ENCODE measurements around the gene CACNA1D. TPM values are rescaled to one million over a fixed set of nuclear protein-coding genes. Genes with fewer than 3 reads are reported as not detected.

Gene CACNA1D
- total and polyA plus RNA-seq, 2 donors (not counting 3 experiments of a cell fraction or from before 2014, with no cell fraction given), result 0.06 TPM; not detected in 1

- CTCF ChIA-PET, result no interaction called here
- no peak for FAIRE-seq
- no peak overlapping the region for H3K27ac ChIP-seq (ENCODE audit: insufficient read depth, low read depth, low read length)
- no peaks in the 10 kb centered on the region for H3K9me3 ChIP-seq (replicated peaks; ENCODE audit: control insufficient read depth, insufficient read depth, low read length)
- no peak for DNase-seq (ENCODE audit: low read depth, low spot score)
- H2AFZ ChIP-seq (ENCODE audit: low read depth, low read length), result no peak overlapping the region
- H3K9me1 ChIP-seq (replicated peaks; ENCODE audit: control insufficient read depth, extremely low read depth, insufficient read depth, low read length), result no peaks in the 10 kb centered on the region
- TF ChIP-seq POLR2AphosphoS5 (IDR thresholded peaks at IDR 0.05; ENCODE audit: insufficient read depth, low read depth, low read length) (no peak), JUN (IDR thresholded peaks at IDR 0.05; ENCODE audit: borderline replicate concordance, insufficient read depth, insufficient read length, low read depth) (no peak), MAX (IDR thresholded peaks at IDR 0.05; ENCODE audit: insufficient read depth, insufficient read length) (no peak), CTCF (IDR thresholded peaks at IDR 0.05; ENCODE audit: extremely low read depth in 1 of 2, insufficient read depth in 1 of 2, low read depth in 1 of 2, low read length in 2 of 2) (no peak), EZH2 (IDR thresholded peaks at IDR 0.05; ENCODE audit: borderline replicate concordance, low read depth, low read length, severe bottlenecking) (no peak), MYC (IDR thresholded peaks at IDR 0.05; ENCODE audit: low read depth, low read length) (no peak), FOS (IDR thresholded peaks at IDR 0.05; ENCODE audit: borderline replicate concordance, insufficient read depth, low read length) (no peak), GATA2 (IDR thresholded peaks at IDR 0.05; ENCODE audit: insufficient read depth, insufficient read length, low read depth, low read length) (no peak), POLR2A (IDR thresholded peaks at IDR 0.05; ENCODE audit: low read depth, low read length) (no peak)
- no peak overlapping the region for H3K4me2 ChIP-seq (ENCODE audit: insufficient read depth, low read length)
- intact Hi-C loops (cut with micrococcal nuclease) (no loop called here), dilution Hi-C loops (cut with MboI; ENCODE audit: extremely low pct_ligation_motif_present, low sequenced_read_pairs) (no loop called here)
- no peaks in the 10 kb centered on the region for H3K4me1 ChIP-seq (ENCODE audit: control insufficient read depth, extremely low read depth, insufficient read depth, low read length)
- no peaks in the 10 kb centered on the region for H3K36me3 ChIP-seq (ENCODE audit: control insufficient read depth in 2 of 2, extremely low read depth in 1 of 2, insufficient read depth in 2 of 2, low read length in 2 of 2)
- no peaks in the 10 kb centered on the region for H3K27me3 ChIP-seq (ENCODE audit: control insufficient read depth in 2 of 2, insufficient read depth in 2 of 2, low read length in 2 of 2)
- POLR2A ChIA-PET, result no interaction called here
- H4K20me1 ChIP-seq (replicated peaks; ENCODE audit: control insufficient read depth, extremely low read depth, insufficient read depth, low read length), result no peaks in the 10 kb centered on the region
- H3K79me2 ChIP-seq (ENCODE audit: control insufficient read depth, insufficient read depth, low read length), result no peaks in the 10 kb centered on the region
- no peak overlapping the region for H3K9ac ChIP-seq (replicated peaks; ENCODE audit: extremely low read depth, insufficient read depth, low read length)
- BruUV-seq (replicated peaks), result no TSS peak
- no peak overlapping the region for H3K4me3 ChIP-seq (replicated peaks in 1 of 3; ENCODE audit: insufficient read depth in 1 of 3, low read depth in 1 of 3, low read length in 3 of 3)
These were observed 312.9 kb downstream of the CACNA1D start for GRCh38 chr3:53807117-53807810.
